Stimulated activated CD8-positive, alpha-beta memory T cell treated with anti-CD3 and anti-CD28 coated beads, Interleukin-7, amount 100 ng/mL, for 48 hours (primary cell): ENCODE data around the gene REV3L.
"Not testable (repeated sequence)": the region's sequence is repeated elsewhere in the genome, so short reads cannot be mapped to it uniquely, and the experiment has no call there.

ENCODE experiments used
- DNase-seq, 2 donors: peaks; one replicate each; pipeline ENCODE4 v3.0.0-alpha.2; 2020; ENCODE audit warnings: low read depth in 1 of 2; ENCODE audit errors: extremely low read depth in 1 of 2

REV3L gene

GRCh38 chr6:111482959-111483735 is at the start of gene REV3L:
TSS of gene REV3L (minus strand) at chr6:111483218. CDS start at chr6:111482888, 330 bp downstream.
- DNase-seq, result peak; percentile 72 to 83

- no peak for DNase-seq
These were observed 48.2 kb upstream of the REV3L start for GRCh38 chr6:111531185-111531584.

GRCh38 chr6:111530667-111531066 is 47.6 kb upstream of the REV3L start:
- DNase-seq, result no peak

DNA sequence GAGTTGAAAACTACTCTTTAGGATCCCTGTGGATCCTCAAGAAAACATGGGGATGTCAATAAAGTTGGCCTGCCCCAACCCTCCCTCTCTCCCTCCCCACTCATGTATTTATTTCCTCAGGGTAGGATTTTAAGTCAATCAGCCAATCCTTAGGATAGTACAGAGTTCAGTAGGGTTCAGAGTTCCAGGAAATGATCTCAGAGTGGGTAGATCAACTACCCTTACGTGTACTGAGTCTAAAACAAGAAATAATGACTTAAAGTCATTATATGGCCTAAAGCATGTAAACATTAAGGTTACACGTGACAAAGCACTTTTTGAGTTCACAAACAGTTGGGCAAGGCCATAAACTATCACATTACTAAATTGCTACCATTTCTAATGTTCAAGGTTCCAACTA is 47.2 kb upstream of the REV3L start:
- DNase-seq, result no peak

GRCh38 chr6:111527367-111527766 is 44.3 kb upstream of the REV3L start:
- DNase-seq, result no peak

DNA sequence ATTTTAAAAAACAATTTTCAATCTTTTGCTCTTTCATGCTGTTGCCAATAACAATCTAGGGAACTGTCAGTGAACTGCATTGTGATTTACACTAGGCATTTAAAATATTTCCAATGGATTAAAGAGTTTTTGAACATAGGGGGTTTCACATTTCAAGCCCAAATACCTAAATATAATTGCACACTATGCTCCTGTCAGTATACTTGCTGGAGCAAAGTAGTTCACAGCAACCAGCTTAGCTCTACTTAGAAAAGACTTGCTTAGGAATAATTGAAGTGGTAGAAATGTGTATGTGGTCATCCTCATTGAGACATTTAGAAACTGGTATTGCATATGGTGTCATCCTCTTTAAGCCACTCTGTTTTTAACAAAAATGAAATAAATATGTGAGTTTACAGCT is 41.7 kb upstream of the REV3L start:
- no peak for DNase-seq

DNA sequence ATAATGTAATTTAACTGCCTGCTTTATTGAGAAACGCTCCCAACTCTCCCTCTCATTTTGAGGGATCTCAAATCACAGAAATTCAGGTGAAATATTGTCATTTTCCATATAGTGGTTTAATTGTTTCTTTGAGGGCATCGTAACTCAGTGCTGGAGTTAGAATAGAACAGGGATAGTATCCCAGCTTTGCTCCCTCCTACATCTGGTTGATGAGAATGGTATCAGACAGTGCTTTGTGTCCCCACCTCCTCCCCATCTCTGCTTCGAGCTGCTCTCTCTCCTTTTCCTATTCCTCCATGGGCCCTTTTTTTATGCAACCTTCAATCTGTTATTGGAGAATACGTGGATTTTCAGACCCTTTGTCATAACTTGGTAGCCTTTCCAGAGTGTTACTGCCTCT is 41.2 kb upstream of the REV3L start:
- no peak for DNase-seq

DNA sequence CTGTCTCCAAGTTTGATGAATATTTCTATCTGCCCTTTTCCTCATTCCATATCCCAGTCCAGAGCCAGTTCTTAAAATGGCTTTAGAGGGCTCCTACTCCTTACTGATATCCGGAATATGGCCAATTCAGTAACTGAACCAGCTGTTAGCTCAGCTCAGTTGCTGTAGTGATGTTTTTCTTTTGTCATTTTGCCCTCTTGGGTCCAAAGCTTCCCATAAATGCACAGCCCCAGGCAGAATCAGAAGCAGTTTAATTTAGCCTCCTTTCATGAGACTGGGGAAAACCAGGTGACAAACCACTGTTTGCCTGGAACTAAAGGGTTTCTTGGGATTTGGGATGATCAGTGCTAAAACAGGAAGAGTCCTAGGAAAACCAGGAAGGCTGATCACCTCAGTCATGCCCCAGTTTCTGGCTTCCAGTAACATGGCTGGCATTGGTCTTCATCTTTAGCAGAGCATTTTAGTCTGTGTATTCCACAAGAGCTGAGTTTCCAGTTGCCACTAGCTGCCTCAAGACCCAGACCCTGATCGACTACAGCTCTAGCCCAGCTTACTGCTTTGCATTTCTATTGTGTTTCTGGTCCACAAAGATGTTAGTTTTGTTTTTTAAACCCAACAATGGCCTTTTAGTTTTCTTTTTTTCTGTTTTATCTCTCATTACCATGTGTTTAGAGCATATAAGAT is 40.6 kb upstream of the REV3L start:
- DNase-seq, result no peak

GRCh38 chr6:111522393-111523020 is 39.5 kb upstream of the REV3L start:
- DNase-seq, result no peak

DNA sequence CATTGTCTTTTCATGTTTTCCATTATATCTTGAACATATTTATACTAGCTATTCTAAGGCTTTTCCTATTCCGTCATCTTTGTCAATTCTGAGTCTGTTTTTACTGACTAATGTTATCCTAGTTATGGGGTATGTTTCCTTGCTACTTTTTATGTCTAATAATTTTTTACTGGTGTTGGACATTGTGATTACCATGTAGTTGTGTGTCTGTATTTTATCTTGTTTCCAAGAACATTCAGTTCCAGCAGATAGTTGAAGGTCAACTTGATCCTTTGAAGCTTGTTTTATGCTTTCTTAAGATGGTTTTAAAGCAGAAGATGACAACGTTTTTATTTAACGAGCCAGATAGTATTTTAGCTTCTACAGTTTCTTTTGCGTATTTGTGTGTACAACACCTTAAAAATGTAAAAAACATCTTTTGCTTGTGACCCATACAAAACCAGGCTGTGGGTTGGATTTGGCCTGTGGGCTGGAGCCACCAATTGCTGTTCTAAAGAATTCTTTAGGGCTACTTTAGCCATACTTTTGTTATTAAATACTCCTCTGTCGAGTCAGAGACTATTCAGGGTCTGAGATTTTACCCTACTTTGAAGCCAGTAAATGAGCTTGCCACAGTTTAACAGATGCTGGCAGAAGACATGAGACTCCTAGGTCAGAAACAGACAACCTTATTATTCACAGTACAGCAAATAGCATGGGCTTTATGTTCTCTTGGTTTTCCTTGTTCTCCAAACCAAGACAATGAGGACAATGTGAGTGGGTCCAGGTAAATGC is 38.7 kb upstream of the REV3L start:
- DNase-seq, result no peak

- DNase-seq, result no peak
These were observed 37.5 kb upstream of the REV3L start for GRCh38 chr6:111520524-111520923.

DNA sequence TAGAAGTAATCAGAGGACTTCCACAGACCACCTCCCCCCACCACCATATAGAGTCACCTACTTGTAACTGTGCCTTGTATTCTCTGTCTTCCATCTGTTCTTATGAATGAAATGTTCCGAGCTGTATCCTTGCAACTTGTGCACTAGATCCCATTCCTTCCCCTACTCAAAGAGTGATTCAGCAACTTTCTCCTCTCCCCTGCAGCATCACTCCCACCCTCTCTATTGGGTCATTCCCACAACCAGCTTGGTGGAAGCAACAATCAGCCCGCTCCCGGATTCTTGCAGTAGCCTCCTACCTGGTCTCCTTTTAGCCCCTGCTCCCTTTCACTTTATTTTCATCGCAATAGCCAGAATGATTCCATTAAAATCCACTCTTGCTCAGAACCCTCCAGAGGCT is 34.9 kb upstream of the REV3L start:
- DNase-seq, result no peak

DNA sequence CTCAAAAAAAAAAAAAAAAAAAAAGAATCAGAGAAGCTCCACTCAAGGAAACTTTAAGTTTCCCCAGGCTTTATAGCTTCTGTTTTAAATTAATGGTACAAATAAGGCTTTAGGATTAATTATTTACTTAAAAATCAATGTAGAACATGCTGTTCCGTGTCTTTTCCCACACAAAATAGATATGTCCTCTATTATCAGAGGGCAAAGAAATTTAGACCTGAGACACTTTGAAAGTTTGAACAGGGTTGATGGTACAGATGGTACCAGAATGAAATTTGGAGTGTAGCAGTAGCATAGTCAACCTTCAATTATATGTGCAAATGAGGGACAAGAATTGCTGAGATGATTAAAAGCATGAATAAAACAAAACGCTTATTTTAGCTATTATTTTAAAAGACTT is 32.2 kb upstream of the REV3L start:
- DNase-seq, result no peak

GRCh38 chr6:111514531-111514930 is 31.5 kb upstream of the REV3L start:
- not testable (repeated sequence) for DNase-seq

GRCh38 chr6:111507219-111507618 is 24.2 kb upstream of the REV3L start:
- not testable (repeated sequence) for DNase-seq

GRCh38 chr6:111505498-111505897 is 22.5 kb upstream of the REV3L start:
- DNase-seq, result not testable (repeated sequence)

DNA sequence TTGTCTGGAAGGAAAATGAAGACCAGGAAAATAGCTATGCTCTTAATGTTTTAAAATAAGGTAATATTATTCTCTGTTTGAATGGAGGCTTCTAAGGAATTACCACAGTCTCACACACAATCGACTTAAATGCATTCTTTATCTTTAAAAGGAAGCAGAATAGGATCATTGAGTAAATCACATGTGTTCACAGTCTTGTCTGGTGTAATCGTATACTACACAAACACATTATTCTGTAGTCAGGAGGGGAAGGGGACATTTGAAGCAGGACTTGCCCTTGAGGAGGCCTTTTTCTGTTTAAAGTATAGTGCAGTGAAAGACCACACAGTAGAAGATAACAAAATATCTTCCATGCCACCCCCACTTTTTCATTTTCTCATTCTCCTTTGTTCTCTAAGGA is 20.6 kb upstream of the REV3L start:
- no peak for DNase-seq

DNA sequence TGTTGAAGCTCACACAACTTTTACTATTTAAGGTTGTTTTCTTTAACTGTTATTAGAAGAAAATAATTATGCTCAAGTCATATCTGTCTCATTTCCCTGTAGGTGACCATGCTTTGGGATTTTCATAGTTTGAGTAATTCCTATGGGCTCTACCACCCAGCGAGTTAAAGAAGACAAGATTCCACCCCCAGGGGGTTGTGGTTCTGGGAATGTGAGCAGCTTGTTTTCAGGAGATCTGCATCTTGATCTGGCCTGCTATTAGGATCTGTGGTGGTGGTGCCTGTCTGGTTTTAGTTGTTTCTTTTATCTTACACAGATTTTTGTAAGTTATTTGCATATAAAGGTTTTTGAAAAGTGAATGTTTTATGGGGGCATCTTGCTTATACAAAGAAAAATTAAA is 20.2 kb upstream of the REV3L start:
- no peak for DNase-seq

GRCh38 chr6:111502154-111502553 is 19.1 kb upstream of the REV3L start:
- no peak for DNase-seq

GRCh38 chr6:111499269-111499793 is 16.3 kb upstream of the REV3L start:
- no peak for DNase-seq
